Stimulated activated CD4-positive, alpha-beta T cell treated with anti-CD3 and anti-CD28 coated beads, Interleukin-2, amount 100 ng/mL, for 4 hours (primary cell): Measurements from ENCODE around the gene CREBL2.
"Not testable (repeated sequence)": the region's sequence is repeated elsewhere in the genome, so short reads cannot be mapped to it uniquely, and the experiment has no call there.

Experiments
- DNase-seq: peaks from one replicate; pipeline ENCODE4 v3.0.0-alpha.2; 2020; ENCODE audit warnings: low read depth

Gene CREBL2, protein sequence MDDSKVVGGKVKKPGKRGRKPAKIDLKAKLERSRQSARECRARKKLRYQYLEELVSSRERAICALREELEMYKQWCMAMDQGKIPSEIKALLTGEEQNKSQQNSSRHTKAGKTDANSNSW

DNA sequence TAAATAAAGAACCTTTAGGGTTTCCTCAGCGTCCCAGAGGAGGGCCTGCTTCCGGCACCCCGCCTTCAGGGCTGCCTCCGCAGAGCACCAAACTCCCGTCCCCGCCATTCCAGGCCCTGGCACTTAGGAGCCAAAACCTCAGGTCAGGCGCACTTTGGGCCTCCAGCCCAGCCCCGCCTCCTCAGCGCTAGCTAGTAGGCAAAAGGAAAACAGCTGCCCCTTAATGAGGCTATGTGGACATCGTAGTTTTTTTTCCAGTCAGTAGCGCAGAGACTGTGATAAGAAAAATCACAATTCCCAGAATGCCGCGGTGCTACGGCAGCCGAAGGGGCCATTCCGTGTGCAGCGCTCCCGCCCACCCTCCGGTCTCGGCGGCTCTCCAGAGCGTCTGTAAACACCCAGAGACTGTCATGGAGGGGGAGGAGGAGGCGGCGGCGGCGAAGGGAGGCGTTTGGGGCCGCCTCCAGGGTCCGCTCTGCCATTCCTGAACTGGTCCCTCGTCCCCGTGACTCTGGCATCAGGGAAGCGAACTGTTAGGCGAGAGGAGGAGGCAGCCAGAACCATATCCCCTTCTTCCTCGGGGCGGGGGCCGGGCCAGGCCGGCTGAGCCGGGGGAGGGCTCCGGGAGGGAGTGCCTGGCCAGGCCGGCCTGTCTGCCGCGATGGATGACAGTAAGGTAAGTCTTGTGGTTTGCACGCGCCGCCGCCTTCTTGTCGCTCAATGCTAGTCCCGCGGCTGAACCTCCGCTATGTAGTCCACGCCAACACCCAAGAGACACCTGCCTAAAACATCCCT, at the start of gene CREBL2:
Gene CREBL2, plus strand, starts transcription at position 365 of the 795 bp plus-strand sequence. Its CDS starts 297 bp downstream, at position 662.
- peak; percentile 77 for DNase-seq

DNA sequence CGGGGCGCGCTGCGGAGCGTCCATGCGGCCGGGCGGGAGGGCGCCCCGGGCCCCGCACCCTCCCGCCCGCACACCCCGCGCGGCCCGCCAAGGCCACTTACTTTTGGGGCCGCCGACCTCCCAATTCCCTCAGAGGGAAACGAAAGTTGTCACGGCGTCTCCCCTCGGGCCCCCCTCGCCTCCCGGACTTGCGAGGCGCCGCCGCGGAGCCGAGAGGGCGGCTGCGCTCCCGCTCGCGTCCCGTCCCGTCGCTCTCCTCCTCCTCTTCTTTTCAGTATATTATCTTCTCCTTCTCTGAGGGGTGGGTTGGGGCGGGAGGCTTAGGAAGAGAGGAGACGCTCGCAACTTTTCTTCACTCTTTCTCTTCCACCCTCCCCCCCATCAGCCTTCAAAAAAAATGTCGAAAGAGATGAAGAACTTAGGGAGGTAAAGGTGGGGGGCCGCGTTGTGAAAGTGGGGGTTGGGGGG, 49.6 kb upstream of the CREBL2 start:
- DNase-seq: no peak

DNA sequence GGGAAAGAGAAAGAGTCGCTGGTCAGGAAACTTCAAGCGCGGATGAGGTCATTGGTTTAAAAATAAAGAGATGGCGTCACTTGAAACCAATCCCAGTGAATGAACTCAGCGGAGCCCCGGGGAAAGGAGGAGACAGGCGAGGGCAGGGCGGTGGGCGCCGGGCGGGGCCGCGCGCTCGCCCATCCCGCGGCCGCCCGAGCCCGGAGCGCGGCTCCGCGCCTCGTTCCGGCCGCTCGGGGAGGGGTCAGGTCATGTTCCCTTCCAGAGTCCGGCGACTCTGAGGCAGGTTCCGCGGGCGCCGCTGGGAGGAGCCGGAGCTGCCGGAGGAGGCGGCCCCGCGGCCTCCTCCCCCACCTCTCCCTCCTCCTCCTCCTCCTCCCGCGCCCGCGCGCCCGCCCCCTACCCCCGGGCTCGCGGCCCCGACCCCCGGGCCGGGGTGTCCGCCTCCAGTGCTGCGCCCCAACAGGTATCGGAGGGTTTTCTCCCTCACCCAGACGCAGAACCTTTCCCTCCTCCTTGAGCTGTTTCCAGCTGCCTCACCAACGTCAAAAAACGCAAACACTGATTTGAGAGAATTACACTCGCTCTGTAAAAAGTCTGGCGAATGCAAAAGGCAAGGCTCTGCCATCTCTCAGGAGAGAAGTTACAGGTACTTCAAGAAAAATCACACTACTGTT, 49.0 kb upstream of the CREBL2 start, which contains the start of gene DUSP16:
Gene DUSP16, minus strand, starts transcription at position 279 of the 677 bp plus-strand sequence. CDS start 41,765 bp downstream, outside the sequence.
- peak; percentile 56 for DNase-seq

GRCh38 chr12:12563290-12563928, 48.3 kb upstream of the CREBL2 start:
- no peak for DNase-seq

- DNase-seq: no peak
These were observed 46.8 kb upstream of the CREBL2 start for GRCh38 chr12:12564911-12565310.

- DNase-seq: not testable (repeated sequence)
These were observed 45.7 kb upstream of the CREBL2 start for GRCh38 chr12:12565971-12566370.

DNA sequence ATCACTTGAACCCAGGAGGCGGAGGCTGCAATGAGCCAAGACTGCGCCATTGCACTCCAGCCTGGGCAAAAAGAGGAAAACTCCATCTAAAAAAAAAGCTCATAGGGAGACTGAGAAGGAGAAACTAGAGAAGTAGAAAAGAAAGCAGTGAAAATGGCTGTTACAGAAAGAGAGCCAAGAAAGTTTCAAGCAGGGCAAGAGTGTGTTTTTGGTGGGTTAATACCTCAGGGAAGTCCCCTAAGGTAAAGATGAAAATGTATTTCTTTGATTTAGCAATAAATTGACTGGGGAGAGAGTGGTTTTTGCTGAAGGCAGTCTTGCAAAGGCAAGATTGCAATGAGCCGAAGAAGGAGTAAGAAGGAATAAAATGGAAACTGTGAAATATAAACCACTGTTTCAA, 39.0 kb upstream of the CREBL2 start:
- DNase-seq: no peak

DNA sequence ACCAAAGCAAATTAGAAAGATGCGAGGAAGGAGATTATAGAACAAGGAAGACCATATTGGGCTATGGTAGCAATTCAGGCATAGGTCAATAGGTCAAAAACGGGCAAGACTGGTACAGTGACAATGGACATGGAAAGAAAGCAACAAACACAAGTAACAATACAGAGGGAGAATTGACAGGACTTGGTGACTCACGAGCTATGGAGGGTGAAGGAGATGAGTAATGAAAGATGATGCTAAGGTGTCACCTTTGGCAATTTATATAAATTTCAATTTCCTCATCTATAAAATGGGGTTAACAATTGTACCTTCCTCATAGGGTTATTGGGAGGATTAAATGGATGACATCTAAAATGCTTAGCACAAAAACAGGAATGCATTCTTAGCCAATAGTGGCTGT, 33.9 kb upstream of the CREBL2 start:
- DNase-seq: no peak

GRCh38 chr12:12580716-12581115, 31.0 kb upstream of the CREBL2 start:
- DNase-seq: not testable (repeated sequence)

- DNase-seq: no peak
These were observed 29.3 kb upstream of the CREBL2 start for GRCh38 chr12:12582193-12582881.

GRCh38 chr12:12582895-12583303, 28.8 kb upstream of the CREBL2 start:
- no peak for DNase-seq

- no peak for DNase-seq
These were observed 28.0 kb upstream of the CREBL2 start for GRCh38 chr12:12583510-12584178.

DNA sequence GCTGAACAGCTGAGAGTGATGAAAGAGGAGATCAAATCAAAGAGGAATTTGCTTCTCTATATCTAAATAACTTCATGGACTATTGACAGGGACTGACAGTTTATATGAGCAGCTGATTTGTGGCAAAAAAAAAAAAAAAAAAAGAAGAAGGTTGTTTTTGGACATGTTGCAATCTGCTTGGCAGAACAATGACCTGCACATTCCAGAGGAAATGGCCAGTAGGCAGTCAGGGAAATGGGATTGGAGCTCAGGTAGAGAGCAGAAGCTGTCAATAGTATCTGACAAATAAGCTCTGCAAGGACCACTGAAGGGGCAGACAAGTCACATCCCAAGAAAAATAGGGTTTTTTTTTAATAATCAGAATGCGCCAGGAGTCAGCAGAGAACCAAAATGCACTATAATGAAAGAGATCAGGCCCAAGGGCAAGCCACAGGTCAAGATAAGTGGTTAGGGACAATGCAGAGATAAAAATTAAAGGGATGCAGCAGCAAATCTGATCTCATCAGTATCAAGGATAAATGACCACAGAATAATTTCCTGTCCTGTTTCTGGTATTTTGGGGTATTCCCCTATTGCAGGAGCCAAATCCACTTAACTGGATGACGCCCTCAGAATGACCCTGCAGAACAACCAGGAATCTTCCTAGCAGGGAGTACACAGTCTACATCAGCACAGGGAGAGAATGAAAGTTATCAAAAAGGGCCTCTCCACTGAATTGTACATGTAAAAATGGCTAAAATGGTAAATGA, 26.4 kb upstream of the CREBL2 start:
- no peak for DNase-seq

GRCh38 chr12:12586879-12587675, 24.6 kb upstream of the CREBL2 start:
- no peak for DNase-seq

DNA sequence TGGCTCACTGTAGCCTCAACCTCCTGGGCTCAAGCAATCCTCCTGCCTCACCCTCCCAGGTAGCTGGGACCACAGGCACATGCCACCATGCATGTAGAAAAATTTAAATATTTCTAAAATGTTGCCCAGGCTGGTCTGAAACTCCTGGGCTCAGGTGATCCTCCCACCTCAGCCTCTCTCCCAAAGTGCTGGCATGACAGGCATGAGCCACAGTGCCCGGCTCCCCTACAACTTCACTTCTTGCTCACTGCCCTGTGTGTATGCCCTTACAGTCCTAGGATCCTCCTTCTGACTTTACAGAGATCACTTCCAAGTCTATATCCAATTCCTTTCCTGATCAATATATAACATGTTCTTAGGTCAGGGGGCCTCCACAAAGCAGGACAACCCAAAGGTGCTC, 23.8 kb upstream of the CREBL2 start:
- DNase-seq: no peak

GRCh38 chr12:12588436-12588835, 23.2 kb upstream of the CREBL2 start:
- DNase-seq: not testable (repeated sequence)

DNA sequence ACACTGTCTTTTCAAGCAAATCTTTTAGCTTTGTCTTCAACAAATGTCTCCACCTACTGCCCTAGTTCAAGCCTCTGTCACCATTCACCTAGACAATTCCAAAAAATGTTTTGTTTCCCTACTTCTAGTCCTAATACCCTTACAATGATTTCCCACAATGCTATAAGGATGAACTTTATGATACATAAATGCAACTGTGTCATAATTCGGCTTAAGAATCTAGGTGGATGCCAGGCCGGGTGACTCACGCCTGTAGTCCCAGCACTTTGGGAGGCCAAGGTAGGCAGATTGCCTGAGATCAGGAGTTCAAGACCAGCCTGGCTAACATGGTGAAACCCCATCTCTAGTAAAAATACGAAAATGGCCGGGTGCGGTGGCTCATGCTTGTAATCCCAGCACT, 20.7 kb upstream of the CREBL2 start:
- DNase-seq: no peak

DNA sequence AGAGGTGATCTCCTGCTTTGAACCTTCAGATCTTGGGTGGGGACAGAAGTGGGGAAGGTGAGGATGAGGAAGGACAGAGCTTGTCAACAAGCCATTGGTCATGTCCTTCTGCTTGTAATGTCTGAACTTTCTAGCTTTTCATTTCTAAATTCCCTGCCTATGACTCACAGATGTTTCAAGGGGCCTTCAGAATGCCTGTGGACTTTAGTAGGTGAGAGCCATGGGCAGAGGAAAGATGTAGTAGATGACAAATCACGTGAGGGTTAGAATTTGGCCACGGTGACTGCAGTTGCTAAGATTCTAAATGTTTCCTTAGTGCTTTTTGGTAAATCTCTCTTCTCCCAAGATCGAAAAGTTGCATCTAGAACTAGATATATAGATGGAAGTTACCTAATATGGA, 18.7 kb upstream of the CREBL2 start:
- no peak for DNase-seq

- not testable (repeated sequence) for DNase-seq
These were observed 15.7 kb upstream of the CREBL2 start for GRCh38 chr12:12595929-12596328.

GRCh38 chr12:12596598-12596997, 15.1 kb upstream of the CREBL2 start:
- DNase-seq: not testable (repeated sequence)
